GM10266 (cell line): ENCODE results near the gene NEK11.
A peak's percentile ranks its signal among the peaks of the same experiment; 100 is the strongest.
"Not testable (repeated sequence)": the region's sequence is repeated elsewhere in the genome, so short reads cannot be mapped to it uniquely, and the experiment has no call there.

ENCODE experiments used
- DNase-seq: peaks from one replicate; pipeline ENCODE4 v3.0.0; 2012; ENCODE audit errors: extremely low spot score
- CTCF ChIP-seq: IDR thresholded peaks from 2 replicates; pipeline ENCODE4 v1.5.1; 2012; ENCODE audit warnings: mild to moderate bottlenecking, low read depth; ENCODE audit not compliant: control insufficient read depth, insufficient read depth; ENCODE audit errors: missing control alignments

The NEK11 gene

GRCh38 chr3:131360191-131360755 is 333.6 kb downstream of the NEK11 start:
- no peak for TF ChIP-seq CTCF
- DNase-seq: no peak

- DNase-seq: not testable (repeated sequence)
Measured at GRCh38 chr3:131361066-131361463, 334.4 kb downstream of the NEK11 start.

- no peak for TF ChIP-seq CTCF
- DNase-seq: peak; percentile 84
Measured at GRCh38 chr3:131361464-131362421, 335.1 kb downstream of the NEK11 start.

- DNase-seq: no peak
- no peak for TF ChIP-seq CTCF
Measured at GRCh38 chr3:131363275-131363674, 336.6 kb downstream of the NEK11 start.

- DNase-seq: no peak
- no peak for TF ChIP-seq CTCF
Measured at GRCh38 chr3:131370935-131371687, 344.4 kb downstream of the NEK11 start.

GRCh38 chr3:131371688-131372066 is 345.0 kb downstream of the NEK11 start:
- DNase-seq: no peak

GRCh38 chr3:131374741-131375140 is 348.1 kb downstream of the NEK11 start:
- TF ChIP-seq CTCF: no peak
- no peak for DNase-seq

More at GRCh38 chr3:131371688-131372066, 345.0 kb downstream of the NEK11 start:
- no peak for TF ChIP-seq CTCF

GRCh38 chr3:131380821-131381444 is 354.3 kb downstream of the NEK11 start:
- DNase-seq: not testable (repeated sequence)
